Esophagus muscularis mucosa (tissue), 4 donors: ENCODE data around the gene LIN52. TPM values are rescaled to one million over a fixed set of nuclear protein-coding genes. Genes with fewer than 3 reads are reported as not detected.

Experiments used
- DNase-seq: peaks from one replicate; pipeline ENCODE4 v3.0.0-alpha.2; 2017; ENCODE audit errors: extremely low spot score
- H3K27ac ChIP-seq, 4 donors: fragments of 200-600 bp; sonication (generic); replicated peaks in 1 of 4; 1 replicate in 3 of 4; 2 replicates in 1 of 4; pipeline ENCODE4 v1.5.1; 2016 to 2019; ENCODE audit warnings: mild to moderate bottlenecking in 1 of 4
- H3K27me3 ChIP-seq, 4 donors: fragments of 200-600 bp; sonication (generic); one replicate each; pipeline versions ENCODE4 v1.5.1 to v1.6.0; 2016 to 2019
- H3K36me3 ChIP-seq, 4 donors: fragments of 200-600 bp; sonication (generic); one replicate each; pipeline ENCODE4 v1.5.1; 2016 to 2019
- H3K4me1 ChIP-seq, 4 donors: fragments of 200-600 bp; sonication (generic); one replicate each; pipeline ENCODE4 v1.5.1; 2016 to 2019
- H3K4me3 ChIP-seq, 4 donors: fragments of 200-600 bp; sonication (generic); 1 replicate in 2 of 4; 2 replicates in 2 of 4; pipeline ENCODE4 v1.5.1; 2016 to 2019; ENCODE audit warnings: mild to moderate bottlenecking in 4 of 4, moderate library complexity in 1 of 4
- H3K9me3 ChIP-seq, 4 donors: fragments of 200-600 bp; sonication (generic); 1 replicate in 3 of 4; 2 replicates in 1 of 4; pipeline ENCODE4 v1.5.1; 2016 to 2019
- CTCF ChIP-seq, 3 experiments: fragments of 200-600 bp in 2 of 3; fragments of 450-650 bp in 1 of 3; sonication (generic) in 2 of 3; IDR thresholded peaks; one replicate each; pipeline ENCODE4 v1.5.1; 2017 to 2019; ENCODE audit warnings: antibody characterized with exemption in 3 of 3, mild to moderate bottlenecking in 2 of 3, moderate library complexity in 1 of 3
- EP300 ChIP-seq: sonication (generic); formaldehyde crosslinking; IDR thresholded peaks from one replicate; pipeline ENCODE4 v1.6.1; 2017; ENCODE audit warnings: antibody characterized with exemption
- POLR2A ChIP-seq: fragments of 450-650 bp; IDR thresholded peaks from one replicate; pipeline ENCODE4 v1.6.1; 2017; ENCODE audit warnings: antibody characterized with exemption, moderate library complexity, mild to moderate bottlenecking, low read depth
- POLR2AphosphoS5 ChIP-seq, 2 donors: sonication (generic); formaldehyde crosslinking; IDR thresholded peaks; one replicate each; pipeline ENCODE4 v1.6.1; 2017; ENCODE audit warnings: antibody characterized with exemption in 2 of 2
- WGBS: methylation state at CpG from one replicate; pipeline ENCODE4 v1.1.5; 2018; 5-methylcytosine and 5-hydroxymethylcytosine counted together
- intact Hi-C: fragments of 100-400 bp; cut with DNase I; formaldehyde crosslinking; loops from one replicate; pipeline ENCODE4 v1.15.1; 2023
- small RNA-seq, 3 donors: library from RNA; depleted of rRNA; stranded (forward); fragments of <200 nt; gene quantifications; one replicate each; pipeline ENCODE3, GENCODE V24; 2016
- total RNA-seq, 4 donors: library from RNA; depleted of rRNA; stranded (reverse); fragments of >200 nt; gene quantifications; one replicate each; pipeline versions ENCODE4 v1.1.0 to v1.2.1, GENCODE V29; 2016

The LIN52 gene
- total RNA-seq, 4 donors from 2014 or later = 8.4 to 13.5 (median 11.7) TPM

GRCh38 chr14:74245292-74245691 is 160.5 kb downstream of the LIN52 start:
- no peak for TF ChIP-seq POLR2AphosphoS5 (IDR thresholded peaks at IDR 0.05)
- TF ChIP-seq EP300 = no peak
- TF ChIP-seq POLR2A = no peak
- no peak for TF ChIP-seq CTCF (IDR thresholded peaks at IDR 0.05)
- no peak for DNase-seq
- Histone ChIP-seq H3K4me1 (peaks cover 17 to 20% (median 19%) of the 10 kb centered on the region in 4 donors), H3K27me3 (peaks cover 9 to 80% (median 40%) of the 10 kb centered on the region in 4 donors), H3K9me3 (no peaks in the 10 kb centered on the region), H3K27ac (no peak overlapping the region), H3K4me3 (no peak overlapping the region), H3K36me3 (no peaks in the 10 kb centered on the region)
- WGBS = 67% methylated on average over 6 of the region's 7 CpGs
- intact Hi-C loops = no loop called here

- WGBS = 67% methylated on average over 4 of the region's 8 CpGs
- TF ChIP-seq EP300 (no peak), POLR2AphosphoS5 (IDR thresholded peaks at IDR 0.05) (no peak), POLR2A (no peak), CTCF (IDR thresholded peaks at IDR 0.05) (no peak)
- Histone ChIP-seq H3K27me3 (peaks cover 0 to 78% (median 28%) of the 10 kb centered on the region in 4 donors), H3K36me3 (no peaks in the 10 kb centered on the region), H3K27ac (no peak overlapping the region), H3K4me3 (no peak overlapping the region), H3K9me3 (no peaks in the 10 kb centered on the region), H3K4me1 (peaks cover 5 to 12% (median 9%) of the 10 kb centered on the region in 4 donors)
- intact Hi-C loops = no loop called here
- DNase-seq = no peak
These were observed 161.8 kb downstream of the LIN52 start for GRCh38 chr14:74246542-74246941.

- Histone ChIP-seq H3K4me1 (peaks cover 0 to 8% (median 4%) of the 10 kb centered on the region in 4 donors), H3K27ac (no peak overlapping the region), H3K36me3 (no peaks in the 10 kb centered on the region), H3K9me3 (no peaks in the 10 kb centered on the region), H3K27me3 (peaks cover 0 to 78% (median 19%) of the 10 kb centered on the region in 4 donors), H3K4me3 (no peak overlapping the region)
- TF ChIP-seq EP300 = no peak
- TF ChIP-seq CTCF (IDR thresholded peaks at IDR 0.05) = no peak
- no peak for TF ChIP-seq POLR2AphosphoS5 (IDR thresholded peaks at IDR 0.05)
- TF ChIP-seq POLR2A = no peak
- 65% methylated on average over 6 of the region's 6 CpGs for WGBS
- no peak for DNase-seq
- intact Hi-C loops = no loop called here
These were observed 163.3 kb downstream of the LIN52 start for GRCh38 chr14:74248017-74248416.

GRCh38 chr14:74249433-74250375 is 164.9 kb downstream of the LIN52 start:
- Histone ChIP-seq H3K9me3 (no peaks in the 10 kb centered on the region), H3K36me3 (no peaks in the 10 kb centered on the region), H3K27me3 (peaks cover 0 to 70% (median 8%) of the 10 kb centered on the region in 4 donors), H3K4me3 (no peak overlapping the region), H3K4me1 (peaks cover 0 to 8% (median 4%) of the 10 kb centered on the region in 4 donors), H3K27ac (no peak overlapping the region)
- TF ChIP-seq EP300 (no peak), CTCF (IDR thresholded peaks at IDR 0.05) (no peak), POLR2A (no peak)
- WGBS = 78% methylated on average over 12 of the region's 12 CpGs
- DNase-seq = no peak
- intact Hi-C loops = loop anchor here (5.0 kb wide), 1 partner anchor 137 kb away; no protein-coding TSS in a partner anchor

Small RNA genes lying within 50 kb of the gene (small RNA-seq; reads per million reads assigned to genes)
- gene AC006349.1 = 0 reads per million in 3 donors
- gene RN7SL530P = 0 reads per million in 3 donors

Other genes starting within 250 kb of the LIN52 start
- gene PTGR2, start 233.1 kb upstream of the LIN52 start, total RNA-seq = 1 to 10 TPM; 2.5 to 7.1 (median 4.3) TPM
- 10 to 100 TPM; 36.5 to 67.6 (median 41.6) TPM for gene ZNF410, start 198.1 kb upstream of the LIN52 start, total RNA-seq
- 1 to 10 TPM; 4.2 to 5.5 (median 4.6) TPM for gene FAM161B, start 134.9 kb upstream of the LIN52 start, total RNA-seq
- gene COQ6, start 134.7 kb upstream of the LIN52 start, total RNA-seq = 10 to 100 TPM; 21.5 to 52.0 (median 30.6) TPM
- gene ENTPD5, start 65.7 kb upstream of the LIN52 start, total RNA-seq = 1 to 10 TPM; 5.5 to 9.6 (median 6.0) TPM
- gene BBOF1, start 65.6 kb upstream of the LIN52 start, total RNA-seq = 10 to 100 TPM in 2 of 4 donors, 1 to 10 TPM in 2; 8.6 to 11.8 (median 9.9) TPM
- gene ALDH6A1, start 503 bp upstream of the LIN52 start, total RNA-seq = 10 to 100 TPM; 39.6 to 81.8 (median 62.1) TPM
- not detected for gene VSX2, start 154.5 kb downstream of the LIN52 start, total RNA-seq
- gene ABCD4, start 218.0 kb downstream of the LIN52 start, total RNA-seq = 10 to 100 TPM; 25.5 to 39.5 (median 29.3) TPM